H1 (cell line): ENCODE measurements around the gene CACNA2D3. TPM values are rescaled to one million over a fixed set of nuclear protein-coding genes. Genes with fewer than 3 reads are reported as not detected.

ENCODE experiments used
- CTCF ChIA-PET: fragments of 300-600 bp; sonication (Branson Sonifier 250); formaldehyde crosslinking; loops from one replicate; lab custom pipeline; 2021; ENCODE audit not compliant: partially characterized antibody; lab: Charles Lee
- POLR2A ChIA-PET: fragments of 300-600 bp; sonication (Branson Sonifier 250); formaldehyde crosslinking; loops from one replicate; lab custom pipeline; 2021; ENCODE audit warnings: inconsistent platforms; ENCODE audit not compliant: partially characterized antibody; lab: Charles Lee
- DNase-seq, 2 experiments: peaks; one replicate each; pipeline versions ENCODE4 v3.0.0 to v3.0.0-alpha.2; 2010 to 2022; ENCODE audit warnings: low spot score in 2 of 2, low read depth in 1 of 2, mixed read lengths in 1 of 2
- FAIRE-seq: peaks from 2 replicates; lab custom pipeline; 2011; peaks lifted over from hg19 to GRCh38; lab: Jason Lieb, UNC
- H2AFZ ChIP-seq: 2 replicates; pipeline ENCODE4 v1.8.1; 2012; ENCODE audit warnings: low read length, inconsistent platforms
- H2AK5ac ChIP-seq: 2 replicates; pipeline ENCODE4 v1.6.1; 2013; ENCODE audit warnings: low read depth, low read length
- H2BK120ac ChIP-seq: replicated peaks from 2 replicates; pipeline ENCODE3; 2013; ENCODE audit warnings: low read depth, low read length, inconsistent platforms
- H2BK12ac ChIP-seq: 2 replicates; pipeline ENCODE4 v1.6.1; 2013; ENCODE audit warnings: low read depth, low read length
- H2BK15ac ChIP-seq: 2 replicates; pipeline ENCODE4 v1.6.1; 2013; ENCODE audit warnings: low read length
- H2BK20ac ChIP-seq: 2 replicates; pipeline ENCODE4 v1.6.1; 2013; ENCODE audit warnings: low read length
- H2BK5ac ChIP-seq: 2 replicates; pipeline ENCODE4 v1.6.1; 2013; ENCODE audit warnings: low read depth, low read length
- H3K14ac ChIP-seq: 2 replicates; pipeline ENCODE4 v1.6.1; 2013; ENCODE audit warnings: inconsistent platforms; ENCODE audit not compliant: insufficient read length
- H3K18ac ChIP-seq: 2 replicates; pipeline ENCODE4 v1.6.1; 2013; ENCODE audit warnings: low read length; ENCODE audit errors: extremely low read depth
- H3K23ac ChIP-seq: 2 replicates; pipeline ENCODE4 v1.6.1; 2013; ENCODE audit warnings: inconsistent platforms; ENCODE audit not compliant: insufficient read length
- H3K23me2 ChIP-seq: 2 replicates; pipeline ENCODE4 v1.6.1; 2013; ENCODE audit warnings: low read depth, low read length
- H3K27ac ChIP-seq: 2 replicates; pipeline ENCODE4 v1.6.1; 2011; ENCODE audit warnings: low read depth, low read length, inconsistent platforms
- H3K27me3 ChIP-seq, 4 experiments: replicated peaks in 1 of 4; 1 replicate in 1 of 4; 2 replicates in 3 of 4; pipeline versions ENCODE4 v1.6.1 to v1.8.1; 2011 to 2013; ENCODE audit warnings: low read length in 3 of 4, mild to moderate bottlenecking in 3 of 4, inconsistent platforms in 2 of 4, mixed read lengths in 2 of 4, moderate library complexity in 1 of 4; ENCODE audit not compliant: control insufficient read depth in 3 of 4, insufficient read depth in 3 of 4; ENCODE audit errors: extremely low read depth in 1 of 4
- H3K36me3 ChIP-seq, 4 experiments: 2 replicates each; pipeline versions ENCODE4 v1.6.1 to v1.8.1; 2011 to 2013; ENCODE audit warnings: mild to moderate bottlenecking in 4 of 4, low read length in 3 of 4, moderate library complexity in 2 of 4, control low read depth in 1 of 4, inconsistent platforms in 1 of 4; ENCODE audit not compliant: insufficient read depth in 4 of 4, control insufficient read depth in 2 of 4
- H3K4ac ChIP-seq: replicated peaks from 2 replicates; pipeline ENCODE3; 2013; ENCODE audit warnings: low read length, low read depth, mixed read lengths, inconsistent platforms; ENCODE audit not compliant: insufficient read length
- H3K4me1 ChIP-seq, 4 experiments: replicated peaks in 1 of 4; 1 replicate in 1 of 4; 2 replicates in 3 of 4; pipeline versions ENCODE4 v1.6.1 to v1.8.1; 2011 to 2013; ENCODE audit warnings: low read length in 3 of 4, inconsistent platforms in 2 of 4, mixed read lengths in 1 of 4; ENCODE audit not compliant: insufficient read depth in 4 of 4, control insufficient read depth in 3 of 4
- H3K4me2 ChIP-seq, 2 experiments: 2 replicates each; pipeline versions ENCODE4 v1.6.1 to v1.8.1; 2011 to 2013; ENCODE audit warnings: low read depth in 2 of 2, low read length in 2 of 2, control low read depth in 1 of 2, inconsistent platforms in 1 of 2, mild to moderate bottlenecking in 1 of 2; ENCODE audit not compliant: insufficient read depth in 1 of 2
- H3K4me3 ChIP-seq, 4 experiments: fragments of 200-600, 300-600 bp in 1 of 4; sonication (generic), shearing (Covaris generic), sonication (Bioruptor Twin) in 1 of 4; 2 replicates each; pipeline versions ENCODE4 v1.5.1 to v1.8.1; 2011 to 2016; ENCODE audit warnings: low read length in 4 of 4, low read depth in 3 of 4, control low read depth in 2 of 4, inconsistent platforms in 2 of 4, mild to moderate bottlenecking in 2 of 4, mixed read lengths in 1 of 4, moderate library complexity in 1 of 4; ENCODE audit not compliant: insufficient read depth in 2 of 4; ENCODE audit errors: extremely low read depth in 1 of 4
- H3K56ac ChIP-seq: replicated peaks from 2 replicates; pipeline ENCODE3; 2013; ENCODE audit warnings: low read depth, mild to moderate bottlenecking, mixed read lengths, low read length, inconsistent platforms; ENCODE audit not compliant: insufficient read length
- H3K79me1 ChIP-seq: 2 replicates; pipeline ENCODE4 v1.6.1; 2013; ENCODE audit warnings: low read depth, low read length, control low read depth
- H3K79me2 ChIP-seq, 2 experiments: 2 replicates each; pipeline versions ENCODE4 v1.6.1 to v1.8.1; 2012 to 2013; ENCODE audit warnings: low read length in 2 of 2, mild to moderate bottlenecking in 2 of 2, inconsistent platforms in 1 of 2; ENCODE audit not compliant: insufficient read depth in 2 of 2, control insufficient read depth in 1 of 2
- H3K9ac ChIP-seq, 4 experiments: replicated peaks in 1 of 4; 1 replicate in 1 of 4; 2 replicates in 3 of 4; pipeline versions ENCODE4 v1.6.1 to v1.8.1; 2011 to 2013; ENCODE audit warnings: low read depth in 3 of 4, low read length in 3 of 4, control low read depth in 2 of 4, mild to moderate bottlenecking in 2 of 4, moderate library complexity in 2 of 4, inconsistent platforms in 1 of 4; ENCODE audit errors: extremely low read depth in 1 of 4
- H3K9me3 ChIP-seq, 2 experiments: 2 replicates each; pipeline versions ENCODE4 v1.6.1 to v1.8.1; 2012 to 2013; ENCODE audit warnings: mild to moderate bottlenecking in 2 of 2, moderate library complexity in 2 of 2, control low read depth in 1 of 2, inconsistent platforms in 1 of 2, low read depth in 1 of 2, low read length in 1 of 2, mixed read lengths in 1 of 2; ENCODE audit not compliant: insufficient read depth in 2 of 2
- H4K20me1 ChIP-seq, 2 experiments: replicated peaks in 1 of 2; 2 replicates each; pipeline versions ENCODE3 to v1.8.1; 2011 to 2013; ENCODE audit warnings: inconsistent platforms in 2 of 2, low read length in 2 of 2, mild to moderate bottlenecking in 1 of 2; ENCODE audit not compliant: insufficient read depth in 2 of 2, control insufficient read depth in 1 of 2
- H4K5ac ChIP-seq: 2 replicates; pipeline ENCODE4 v1.6.1; 2013; ENCODE audit warnings: low read length, low read depth, mixed read lengths, inconsistent platforms; ENCODE audit not compliant: insufficient read length
- H4K8ac ChIP-seq: 2 replicates; pipeline ENCODE4 v1.8.0; 2013; ENCODE audit warnings: mild to moderate bottlenecking, moderate library complexity, low read length, inconsistent platforms; ENCODE audit not compliant: insufficient read depth; ENCODE audit errors: extremely low read depth
- H4K91ac ChIP-seq: replicated peaks from 2 replicates; pipeline ENCODE3; 2013; ENCODE audit warnings: low read length, mixed read lengths, inconsistent platforms; ENCODE audit not compliant: insufficient read length
- CHD2 ChIP-seq: IDR thresholded peaks from 2 replicates; pipeline ENCODE4 v1.6.1; 2012; ENCODE audit warnings: low read length, improper control_type of control experiment
- EZH2 ChIP-seq: fragments of 200-600 bp; sonication (generic); IDR thresholded peaks from 2 replicates; pipeline ENCODE4 v1.7.1; 2012; ENCODE audit warnings: low read depth, mild to moderate bottlenecking, moderate library complexity, low read length, inconsistent platforms; ENCODE audit not compliant: severe bottlenecking
- FOSL1 ChIP-seq: IDR thresholded peaks from 2 replicates; pipeline ENCODE4 v1.6.1; 2011; ENCODE audit warnings: mild to moderate bottlenecking, low read depth, low read length, moderate library complexity; ENCODE audit not compliant: insufficient read depth
- GABPA ChIP-seq: IDR thresholded peaks from 2 replicates; pipeline ENCODE4 v1.6.1; 2011; ENCODE audit warnings: mild to moderate bottlenecking, low read length, moderate library complexity, borderline replicate concordance; ENCODE audit not compliant: insufficient read depth
- HDAC6 ChIP-seq: IDR thresholded peaks from one replicate; pipeline ENCODE4 v1.7.1; 2012; ENCODE audit warnings: low read depth, mild to moderate bottlenecking, inconsistent platforms, low read length, moderate library complexity
- NRF1 ChIP-seq: IDR thresholded peaks from 2 replicates; pipeline ENCODE4 v1.6.1; 2011; ENCODE audit warnings: mild to moderate bottlenecking, low read depth, low read length, improper control_type of control experiment
- RBBP5 ChIP-seq: IDR thresholded peaks from 2 replicates; pipeline ENCODE4 v1.7.1; 2012; ENCODE audit warnings: low read depth, mild to moderate bottlenecking, inconsistent platforms, low read length, moderate library complexity, borderline replicate concordance
- RXRA ChIP-seq: IDR thresholded peaks from 2 replicates; pipeline ENCODE4 v1.6.1; 2011; ENCODE audit warnings: low read depth, mild to moderate bottlenecking, low read length, moderate library complexity; ENCODE audit not compliant: insufficient read depth
- SIRT6 ChIP-seq: IDR thresholded peaks from one replicate; pipeline ENCODE4 v1.7.1; 2012; ENCODE audit warnings: low read length, inconsistent platforms
- SP4 ChIP-seq: IDR thresholded peaks from 2 replicates; pipeline ENCODE4 v1.6.1; 2012; ENCODE audit warnings: low read length, inconsistent platforms
- TAF1 ChIP-seq: IDR thresholded peaks from 2 replicates; pipeline ENCODE4 v1.6.1; 2011; ENCODE audit warnings: mild to moderate bottlenecking, low read depth, low read length
- TCF12 ChIP-seq: IDR thresholded peaks from 2 replicates; pipeline ENCODE4 v1.6.1; 2011; ENCODE audit warnings: low read depth, mild to moderate bottlenecking, low read length
- YY1 ChIP-seq: IDR thresholded peaks from 2 replicates; pipeline ENCODE4 v1.6.1; 2011; ENCODE audit warnings: low read depth, mild to moderate bottlenecking, low read length
- ZNF274 ChIP-seq: IDR thresholded peaks from 2 replicates; pipeline ENCODE4 v1.7.0; 2012; ENCODE audit warnings: low read length, borderline replicate concordance; ENCODE audit errors: extremely low read depth
- WGBS, 2 experiments: shearing (Covaris generic) in 1 of 2; methylation state at CpG; one replicate each; pipeline versions ENCODE4 v1.1.6 to v1.1.7; 2013 to 2015; ENCODE audit warnings: low lambda C conversion rate in 2 of 2, mixed read lengths in 2 of 2, inconsistent platforms in 1 of 2, low coverage in 1 of 2, missing lambda C conversion rate in 1 of 2; ENCODE audit not compliant: insufficient replicate concordance in 2 of 2, insufficient coverage in 1 of 2, insufficient read length in 1 of 2; ENCODE audit errors: extremely low coverage in 1 of 2, missing lambda C conversion rate in 1 of 2; 5-methylcytosine and 5-hydroxymethylcytosine counted together
- polyA plus RNA-seq, 7 experiments: library from polyadenylated mRNA; depleted of rRNA in 3 of 7; stranded (reverse) in 5 of 7; unstranded in 2 of 7; fragments of >200 nt in 5 of 7; fragments of 200-250 nt in 2 of 7; gene quantifications; 1 replicate in 5 of 7; 2 replicates in 1 of 7; 4 replicates in 1 of 7; pipeline versions ENCODE4 v1.2.1 to v1.2.3, GENCODE V29; 2011 to 2013; ENCODE audit warnings: missing spikeins in 2 of 7, mixed read lengths in 2 of 7
- total RNA-seq: library from RNA; stranded (reverse); fragmentation: NEBNext Ultra II Directional; extraction: Animal tissue kit (Norgen Biotek cat#: 25700); gene quantifications from 2 replicates; pipeline ENCODE4 v1.2.1, GENCODE V29; 2021

The CACNA2D3 gene
- total and polyA plus RNA-seq, 2 of the 8 experiments (the other 6 are each of a cell fraction or from before 2014, with no cell fraction given) = 1.5 to 1.8 TPM

DNA sequence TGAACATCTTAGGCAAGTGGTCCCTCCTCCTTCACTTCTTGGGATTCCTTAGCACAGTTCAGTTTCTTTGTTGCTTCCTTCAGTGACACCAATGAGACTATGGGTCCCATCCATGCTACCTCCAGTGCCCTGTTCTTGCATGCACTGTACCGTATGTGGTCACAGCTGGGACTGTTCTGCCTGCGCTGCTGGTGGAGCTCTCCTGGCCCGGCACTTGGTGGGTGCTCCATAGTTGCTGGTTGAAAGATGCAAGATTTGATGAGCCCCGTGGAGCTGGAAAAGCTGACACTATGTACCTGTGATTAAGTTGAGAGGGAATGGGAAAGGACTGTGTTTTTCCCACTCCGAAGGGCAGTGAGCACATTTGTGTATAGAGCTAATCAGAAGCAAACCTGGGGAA, 407.7 kb downstream of the CACNA2D3 start:
- TF ChIP-seq NRF1 (no peak), SP4 (no peak), CHD2 (no peak), YY1 (no peak), FOSL1 (no peak), ZNF274 (no peak), RBBP5 (no peak), SIRT6 (no peak), EZH2 (no peak), TAF1 (no peak), RXRA (no peak), HDAC6 (no peak), TCF12 (no peak), GABPA (no peak)
- TF ChIP-seq, all 59 proteins: peak for 0
- FAIRE-seq = no peak

More for the DNA sequence above, 407.7 kb downstream of the CACNA2D3 start:
- Histone ChIP-seq H3K36me3 (no peaks in the 10 kb centered on the region), H3K9ac (no peak overlapping the region), H2AK5ac (no peak overlapping the region), H3K56ac (no peak overlapping the region), H4K20me1 (no peaks in the 10 kb centered on the region), H3K79me1 (no peaks in the 10 kb centered on the region), H2BK5ac (no peak overlapping the region), H2AFZ (no peak overlapping the region), H3K4me2 (no peak overlapping the region), H3K4me1 (peaks cover 0 to 4% (median 0%) of the 10 kb centered on the region in 4 experiments; a peak in 1 of 7 replicates), H3K23me2 (peaks cover 2% of the 10 kb centered on the region; the same call in 1 of the 2 replicates), H4K91ac (no peak overlapping the region), H3K18ac (no peak overlapping the region), H3K27me3 (no peaks in the 10 kb centered on the region), H2BK12ac (no peak overlapping the region), H2BK120ac (no peak overlapping the region), H3K9me3 (no peaks in the 10 kb centered on the region), H3K79me2 (no peaks in the 10 kb centered on the region), H3K23ac (no peak overlapping the region), H2BK20ac (no peak overlapping the region), H3K14ac (no peak overlapping the region), H3K27ac (no peak overlapping the region), H4K5ac (no peak overlapping the region), H3K4ac (no peak overlapping the region), H3K4me3 (no peak overlapping the region), H4K8ac (no peak overlapping the region), H2BK15ac (no peak overlapping the region)
- no peak for DNase-seq
- POLR2A ChIA-PET = interaction anchor here (0.8 to 1.2 kb wide), 2 partner anchors 9 to 18 kb away, joined by 3 to 4 read pairs; no protein-coding TSS in a partner anchor
- CTCF ChIA-PET = interaction anchor here (0.9 to 2.5 kb wide), 7 partner anchors 8 to 301 kb away, joined by 3 to 15 read pairs (median 5); no protein-coding TSS in a partner anchor
- 95% methylated on average over 5 of the region's 5 CpGs; no CpG with 5 or more reads in 1 of the 2 experiments for WGBS, 2 experiments
